Regular cardiac myocyte (primary cell): ENCODE measurements around the gene TPGS1. TPM values are rescaled to one million over a fixed set of nuclear protein-coding genes. Genes with fewer than 3 reads are reported as not detected.

Source experiments
- total RNA-seq: library from RNA; depleted of rRNA; stranded (reverse); fragments of >200 nt; gene quantifications from 2 replicates; pipeline ENCODE4 v1.2.3, GENCODE V29; 2014

Gene TPGS1
- 29.3 and 31.3 TPM in 2 replicates for total RNA-seq

GRCh38 chr19:507286-508203 lies at the start of gene TPGS1:
Gene TPGS1 (plus strand): TSS chr19:507497. CDS start chr19:507507, 10 bp downstream.

GRCh38 chr19:460877-461720 lies 46.2 kb upstream of the TPGS1 start, which contains the start of gene SHC2:
Gene SHC2 (minus strand): TSS chr19:461033. CDS start chr19:460996, 37 bp downstream.

GRCh38 chr19:496112-496665 lies 11.1 kb upstream of the TPGS1 start, which contains the start of gene MADCAM1:
Gene MADCAM1 (plus strand): TSS chr19:496486. CDS start chr19:496500, 14 bp downstream.

GRCh38 chr19:531753-532560 lies 24.7 kb downstream of the TPGS1 start, which contains the start of gene CDC34:
Gene CDC34 (plus strand): TSS chr19:531760. CDS start chr19:531932, 172 bp downstream.

GRCh38 chr19:543910-544608 lies 36.8 kb downstream of the TPGS1 start, which contains the start of gene GZMM:
Gene GZMM (plus strand): TSS chr19:544053. CDS start chr19:544072, 19 bp downstream.

Other genes with a start within 250 kb of the TPGS1 start
- gene PLPP2, start 216.1 kb upstream of the TPGS1 start, total RNA-seq, result 5.6 and 9.4 TPM in 2 replicates
- 10.1 and 16.5 TPM in 2 replicates for gene MIER2, start 162.7 kb upstream of the TPGS1 start, total RNA-seq
- gene C2CD4C, start 98.3 kb upstream of the TPGS1 start, total RNA-seq, result under 0.01 TPM in 2 replicates
- gene SHC2, start 46.5 kb upstream of the TPGS1 start, total RNA-seq, result 1.4 TPM in 1 of 2 replicates, not detected in the other
- under 0.01 TPM in 1 of 2 replicates, not detected in the other for gene MADCAM1, start 11.0 kb upstream of the TPGS1 start, total RNA-seq
- gene CDC34, start 24.3 kb downstream of the TPGS1 start, total RNA-seq, result 51.3 and 78.8 TPM in 2 replicates
- 0.28 TPM in 1 of 2 replicates, not detected in the other for gene GZMM, start 36.6 kb downstream of the TPGS1 start, total RNA-seq
- gene BSG, start 65.1 kb downstream of the TPGS1 start, total RNA-seq, result 181 and 379 TPM in 2 replicates
- gene HCN2, start 82.4 kb downstream of the TPGS1 start, total RNA-seq, result 1.1 and 1.2 TPM in 2 replicates
- 23.7 and 32.0 TPM in 2 replicates for gene POLRMT, start 126.0 kb downstream of the TPGS1 start, total RNA-seq
- not detected in 2 replicates for gene FGF22, start 132.4 kb downstream of the TPGS1 start, total RNA-seq
- 22.0 and 32.0 TPM in 2 replicates for gene RNF126, start 155.7 kb downstream of the TPGS1 start, total RNA-seq
- gene FSTL3, start 168.9 kb downstream of the TPGS1 start, total RNA-seq, result 52.0 and 68.5 TPM in 2 replicates
- not detected in 2 replicates for gene PRSS57, start 188.0 kb downstream of the TPGS1 start, total RNA-seq
- 3.8 and 13.8 TPM in 2 replicates for gene PALM, start 201.4 kb downstream of the TPGS1 start, total RNA-seq
- 0.19 and 0.85 TPM in 2 replicates for gene MISP, start 243.6 kb downstream of the TPGS1 start, total RNA-seq